Tongue (tissue), 2 donors: ENCODE data around the gene ARMC5. TPM values are rescaled to one million over a fixed set of nuclear protein-coding genes. Genes with fewer than 3 reads are reported as not detected.
"Not testable (repeated sequence)": the region's sequence is repeated elsewhere in the genome, so short reads cannot be mapped to it uniquely, and the experiment has no call there.

Experiments
- DNase-seq: peaks from one replicate; pipeline ENCODE4 v3.0.0-alpha.2; 2015
- total RNA-seq: library from RNA; depleted of rRNA; stranded (reverse); fragments of >200 nt; gene quantifications from one replicate; pipeline ENCODE4 v1.2.3, GENCODE V29; 2014

The ARMC5 gene
- total RNA-seq, 1 donor from 2014 or later = 7.2 TPM

- DNase-seq = no peak
Observed at GRCh38 chr16:31501226-31501965, 42.1 kb downstream of the ARMC5 start.

GRCh38 chr16:31501966-31502348 is 42.7 kb downstream of the ARMC5 start:
- no peak for DNase-seq

GRCh38 chr16:31502981-31503380 is 43.7 kb downstream of the ARMC5 start:
- no peak for DNase-seq

- DNase-seq = not testable (repeated sequence)
Observed at GRCh38 chr16:31503555-31503954, 44.3 kb downstream of the ARMC5 start.

GRCh38 chr16:31504159-31504558 is 44.9 kb downstream of the ARMC5 start:
- DNase-seq = no peak

GRCh38 chr16:31505483-31505882 is 46.2 kb downstream of the ARMC5 start:
- DNase-seq = no peak

GRCh38 chr16:31507617-31507928 is 48.3 kb downstream of the ARMC5 start:
- DNase-seq = no peak

GRCh38 chr16:31507929-31508705 is 48.8 kb downstream of the ARMC5 start, which contains the start of gene RUSF1:
Gene RUSF1, minus strand, starts transcription at chr16:31508391. Its CDS starts 18 bp downstream, at chr16:31508373.
- peak; percentile 96 for DNase-seq

GRCh38 chr16:31508706-31509195 is 49.5 kb downstream of the ARMC5 start:
- peak; percentile 67 for DNase-seq

GRCh38 chr16:31513126-31513525 is 53.8 kb downstream of the ARMC5 start:
- DNase-seq = no peak

- DNase-seq = no peak
Observed at GRCh38 chr16:31513884-31514283, 54.6 kb downstream of the ARMC5 start.

Other genes starting within 250 kb of the ARMC5 start
- 117 TPM for gene TRIM72, start 245.4 kb upstream of the ARMC5 start, total RNA-seq
- not detected for gene PYDC1, start 242.4 kb upstream of the ARMC5 start, total RNA-seq
- 4.1 TPM for gene ITGAM, start 199.5 kb upstream of the ARMC5 start, total RNA-seq
- gene ITGAX, start 104.3 kb upstream of the ARMC5 start, total RNA-seq = 2.7 TPM
- gene ITGAD, start 66.2 kb upstream of the ARMC5 start, total RNA-seq = not detected
- 63.5 TPM for gene COX6A2, start 31.1 kb upstream of the ARMC5 start, total RNA-seq
- gene ZNF843, start 16.7 kb upstream of the ARMC5 start, total RNA-seq = 3.2 TPM
- gene TGFB1I1, start 12.7 kb downstream of the ARMC5 start, total RNA-seq = 57.7 TPM
- gene SLC5A2, start 23.6 kb downstream of the ARMC5 start, total RNA-seq = not detected
- gene RUSF1, start 48.9 kb downstream of the ARMC5 start, total RNA-seq = 58.9 TPM
- 4.2 TPM for gene AHSP, start 68.4 kb downstream of the ARMC5 start, total RNA-seq